SK-N-MC (cell line): Measurements from ENCODE around the gene GMPR.

Experiments used
- EZH2 ChIP-seq: fragments of 200-600 bp; sonication (generic); IDR thresholded peaks from one replicate; pipeline ENCODE4 v1.6.1; 2017; ENCODE audit warnings: antibody characterized with exemption
- FOXP2 ChIP-seq: optimal IDR thresholded peaks from 2 replicates; pipeline ENCODE3; 2011; ENCODE audit warnings: mild to moderate bottlenecking, moderate library complexity; ENCODE audit not compliant: insufficient read depth; ENCODE audit errors: extremely low read length, control extremely low read depth
- POLR2AphosphoS5 ChIP-seq: IDR thresholded peaks from 2 replicates; pipeline ENCODE4 v1.6.1; 2012; ENCODE audit warnings: mild to moderate bottlenecking, low read depth, low read length, borderline replicate concordance

GRCh38 chr6:16204653-16205376 lies 33.6 kb upstream of the GMPR start:
- TF ChIP-seq EZH2 (no peak), POLR2AphosphoS5 (no peak), FOXP2 (no peak)
